ENCODE data around the gene KLF18.

Gene KLF18

GRCh38 chr1:44141531-44141930 is at the start of gene KLF18:
Gene KLF18, minus strand, starts transcription at chr1:44141631. Its CDS starts 0 bp downstream, at chr1:44141631.
- no peaks in the 10 kb centered on the region for H3K27me3 ChIP-seq (ENCODE audit: low read depth)
- no peak within 1 kb of the TSS for H3K4me3 ChIP-seq
- no peak for DNase-seq (ENCODE audit: low spot score in 2 of 2)
- H3K4me1 ChIP-seq: no peaks in the 10 kb centered on the region
- no peaks in the 10 kb centered on the region for H3K36me3 ChIP-seq (replicated peaks)
- in situ Hi-C loops (cut with MboI; ENCODE audit: low sequenced_read_pairs): no loop called here
- H3K9me3 ChIP-seq: 0 out of 2 replicates have a peak, but pooled peaks cover 4% of the 10 kb centered on the region

GRCh38 chr1:44174630-44175029 is 33.2 kb upstream of the KLF18 start:
- no peaks in the 10 kb centered on the region for H3K27me3 ChIP-seq (ENCODE audit: low read depth)
- DNase-seq (ENCODE audit: low spot score in 2 of 2): no peak
- in situ Hi-C loops (cut with MboI; ENCODE audit: low sequenced_read_pairs): no loop called here
- no peak overlapping the region for H3K4me3 ChIP-seq
- H3K9me3 ChIP-seq: peaks cover 3% of the 10 kb centered on the region; the same call in 1 of the 2 replicates
- H3K36me3 ChIP-seq (replicated peaks): no peaks in the 10 kb centered on the region
- H3K4me1 ChIP-seq: peaks cover 9% of the 10 kb centered on the region; the same call in 1 of the 2 replicates

- H3K9me3 ChIP-seq: no peaks in the 10 kb centered on the region
- in situ Hi-C loops (cut with MboI; ENCODE audit: low sequenced_read_pairs): no loop called here
These were observed 28.9 kb upstream of the KLF18 start for GRCh38 chr1:44170281-44170823.

GRCh38 chr1:44168520-44169098 is 27.2 kb upstream of the KLF18 start:
- DNase-seq (ENCODE audit: low spot score in 2 of 2): no peak
- in situ Hi-C loops (cut with MboI; ENCODE audit: low sequenced_read_pairs): no loop called here
- H3K9me3 ChIP-seq: no peaks in the 10 kb centered on the region

More at GRCh38 chr1:44170281-44170823, 28.9 kb upstream of the KLF18 start:
- H3K36me3 ChIP-seq (replicated peaks): no peaks in the 10 kb centered on the region
- H3K4me3 ChIP-seq: no peak overlapping the region
- peaks cover 9% of the 10 kb centered on the region; the same call in 1 of the 2 replicates for H3K4me1 ChIP-seq
- no peaks in the 10 kb centered on the region for H3K27me3 ChIP-seq (ENCODE audit: low read depth)
- peak; percentile 22 to 52 for DNase-seq (ENCODE audit: low spot score in 2 of 2)

GRCh38 chr1:44161546-44161945 is 20.1 kb upstream of the KLF18 start:
- in situ Hi-C loops (cut with MboI; ENCODE audit: low sequenced_read_pairs): no loop called here
- Histone ChIP-seq H3K27me3 (ENCODE audit: low read depth) (no peaks in the 10 kb centered on the region), H3K4me3 (no peak overlapping the region), H3K36me3 (replicated peaks) (no peaks in the 10 kb centered on the region), H3K4me1 (no peaks in the 10 kb centered on the region), H3K9me3 (no peaks in the 10 kb centered on the region; the same call in 1 of the 2 replicates)
- no peak for DNase-seq (ENCODE audit: low spot score in 2 of 2)

More at GRCh38 chr1:44168520-44169098, 27.2 kb upstream of the KLF18 start:
- Histone ChIP-seq H3K27me3 (ENCODE audit: low read depth) (no peaks in the 10 kb centered on the region), H3K4me1 (peaks cover 9% of the 10 kb centered on the region; the same call in 1 of the 2 replicates), H3K4me3 (no peak overlapping the region), H3K36me3 (replicated peaks) (no peaks in the 10 kb centered on the region)

- Histone ChIP-seq H3K9me3 (no peaks in the 10 kb centered on the region; the same call in 1 of the 2 replicates), H3K27me3 (ENCODE audit: low read depth) (no peaks in the 10 kb centered on the region), H3K4me3 (no peak overlapping the region), H3K36me3 (replicated peaks) (no peaks in the 10 kb centered on the region), H3K4me1 (peaks cover 8% of the 10 kb centered on the region)
- DNase-seq (ENCODE audit: low spot score in 2 of 2): no peak
- in situ Hi-C loops (cut with MboI; ENCODE audit: low sequenced_read_pairs): no loop called here
These were observed 17.4 kb upstream of the KLF18 start for GRCh38 chr1:44158871-44159270.

GRCh38 chr1:44157903-44158302 is 16.5 kb upstream of the KLF18 start:
- no peak overlapping the region for H3K4me3 ChIP-seq
- DNase-seq (ENCODE audit: low spot score in 2 of 2): no peak
- no peaks in the 10 kb centered on the region; the same call in 1 of the 2 replicates for H3K9me3 ChIP-seq
- in situ Hi-C loops (cut with MboI; ENCODE audit: low sequenced_read_pairs): no loop called here
- H3K36me3 ChIP-seq (replicated peaks): no peaks in the 10 kb centered on the region
- no peaks in the 10 kb centered on the region for H3K27me3 ChIP-seq (ENCODE audit: low read depth)
- peaks cover 12% of the 10 kb centered on the region for H3K4me1 ChIP-seq

GRCh38 chr1:44154049-44154448 is 12.6 kb upstream of the KLF18 start:
- DNase-seq (ENCODE audit: low spot score in 2 of 2): peak; percentile 50 to 62
- H3K4me1 ChIP-seq: peaks cover 12% of the 10 kb centered on the region
- H3K27me3 ChIP-seq (ENCODE audit: low read depth): 0 out of 2 replicates have a peak, but pooled peaks cover 5% of the 10 kb centered on the region
- H3K4me3 ChIP-seq: no peak overlapping the region
- no peaks in the 10 kb centered on the region for H3K36me3 ChIP-seq (replicated peaks)
- no peaks in the 10 kb centered on the region for H3K9me3 ChIP-seq
- in situ Hi-C loops (cut with MboI; ENCODE audit: low sequenced_read_pairs): no loop called here

GRCh38 chr1:44152692-44153091 is 11.3 kb upstream of the KLF18 start:
- no peaks in the 10 kb centered on the region for H3K36me3 ChIP-seq (replicated peaks)
- in situ Hi-C loops (cut with MboI; ENCODE audit: low sequenced_read_pairs): no loop called here
- no peaks in the 10 kb centered on the region for H3K9me3 ChIP-seq
- H3K4me1 ChIP-seq: peaks cover 12% of the 10 kb centered on the region
- H3K27me3 ChIP-seq (ENCODE audit: low read depth): 0 out of 2 replicates have a peak, but pooled peaks cover 5% of the 10 kb centered on the region
- H3K4me3 ChIP-seq: no peak overlapping the region
- DNase-seq (ENCODE audit: low spot score in 2 of 2): no peak

GRCh38 chr1:44151808-44152207 is 10.4 kb upstream of the KLF18 start:
- in situ Hi-C loops (cut with MboI; ENCODE audit: low sequenced_read_pairs): no loop called here

GRCh38 chr1:44151332-44151731 is 9.9 kb upstream of the KLF18 start:
- Histone ChIP-seq H3K27me3 (ENCODE audit: low read depth) (0 out of 2 replicates have a peak, but pooled peaks cover 5% of the 10 kb centered on the region), H3K36me3 (replicated peaks) (no peaks in the 10 kb centered on the region), H3K9me3 (no peaks in the 10 kb centered on the region), H3K4me1 (peaks cover 12% of the 10 kb centered on the region), H3K4me3 (no peak overlapping the region)
- DNase-seq (ENCODE audit: low spot score in 2 of 2): no peak
- in situ Hi-C loops (cut with MboI; ENCODE audit: low sequenced_read_pairs): no loop called here

More at GRCh38 chr1:44151808-44152207, 10.4 kb upstream of the KLF18 start:
- Histone ChIP-seq H3K9me3 (no peaks in the 10 kb centered on the region), H3K36me3 (replicated peaks) (no peaks in the 10 kb centered on the region), H3K4me3 (no peak overlapping the region), H3K27me3 (ENCODE audit: low read depth) (0 out of 2 replicates have a peak, but pooled peaks cover 5% of the 10 kb centered on the region), H3K4me1 (peaks cover 12% of the 10 kb centered on the region)
- no peak for DNase-seq (ENCODE audit: low spot score in 2 of 2)

GRCh38 chr1:44147582-44147981 is 6.2 kb upstream of the KLF18 start:
- in situ Hi-C loops (cut with MboI; ENCODE audit: low sequenced_read_pairs): no loop called here
- no peaks in the 10 kb centered on the region for H3K36me3 ChIP-seq (replicated peaks)
- no peak for DNase-seq (ENCODE audit: low spot score in 2 of 2)

GRCh38 chr1:44146536-44147361 is 5.3 kb upstream of the KLF18 start:
- Histone ChIP-seq H3K36me3 (replicated peaks) (no peaks in the 10 kb centered on the region), H3K9me3 (0 out of 2 replicates have a peak, but pooled peaks cover 4% of the 10 kb centered on the region), H3K4me1 (no peaks in the 10 kb centered on the region), H3K27me3 (ENCODE audit: low read depth) (0 out of 2 replicates have a peak, but pooled peaks cover 2% of the 10 kb centered on the region), H3K4me3 (no peak overlapping the region)
- in situ Hi-C loops (cut with MboI; ENCODE audit: low sequenced_read_pairs): no loop called here
- no peak for DNase-seq (ENCODE audit: low spot score in 2 of 2)

More at GRCh38 chr1:44147582-44147981, 6.2 kb upstream of the KLF18 start:
- Histone ChIP-seq H3K4me1 (no peaks in the 10 kb centered on the region), H3K9me3 (0 out of 2 replicates have a peak, but pooled peaks cover 4% of the 10 kb centered on the region), H3K4me3 (no peak overlapping the region), H3K27me3 (ENCODE audit: low read depth) (0 out of 2 replicates have a peak, but pooled peaks cover 5% of the 10 kb centered on the region)
